Type B pancreatic cell (in vitro differentiated cells): Measurements from ENCODE around the gene TOR1B. TPM values are rescaled to one million over a fixed set of nuclear protein-coding genes. Genes with fewer than 3 reads are reported as not detected.

ENCODE experiments used
- DNase-seq: peaks from one replicate; pipeline ENCODE4 v3.0.0; 2021; ENCODE audit warnings: mixed read lengths; ENCODE audit not compliant: unreplicated experiment; ENCODE audit errors: extremely low spot score
- H3K27ac Mint-ChIP-seq: 2 replicates; pipeline ENCODE4 v1.8.0; 2021; ENCODE audit warnings: mild to moderate bottlenecking, mixed read lengths
- H3K27me3 Mint-ChIP-seq: 2 replicates; pipeline ENCODE4 v1.8.0; 2021; ENCODE audit warnings: mixed read lengths
- H3K36me3 Mint-ChIP-seq: 2 replicates; pipeline ENCODE4 v1.8.0; 2021; ENCODE audit warnings: mixed read lengths
- H3K4me1 Mint-ChIP-seq: one replicate; pipeline ENCODE4 v1.8.0; 2021; ENCODE audit warnings: mixed read lengths; ENCODE audit not compliant: unreplicated experiment
- H3K4me3 Mint-ChIP-seq: 2 replicates; pipeline ENCODE4 v1.8.0; 2021; ENCODE audit warnings: mild to moderate bottlenecking, mixed read lengths
- H3K9me3 Mint-ChIP-seq: 2 replicates; pipeline ENCODE4 v1.8.0; 2021; ENCODE audit warnings: mixed read lengths
- total RNA-seq: library from RNA; stranded (reverse); gene quantifications from 2 replicates; pipeline ENCODE4 v1.2.1, GENCODE V29; 2021; ENCODE audit warnings: low replicate concordance
- TF ChIP-seq, protein P1 (sequence below): fragments of 200-600 bp; sonication (generic); conservative IDR thresholded peaks from 2 replicates; pipeline ENCODE4 v1.5.0; 2021; ENCODE audit warnings: antibody characterized with exemption, mild to moderate bottlenecking

Gene TOR1B
- total RNA-seq, 1 donor from 2014 or later, result 23.5 TPM

- Mint-ChIP-seq H3K36me3 (peaks cover 3% of the 10 kb centered on the region), H3K9me3 (no peaks in the 10 kb centered on the region), H3K27me3 (no peaks in the 10 kb centered on the region), H3K4me1 (peaks cover 27% of the 10 kb centered on the region), H3K4me3 (peak overlapping the region; percentile 94), H3K27ac (peak overlapping the region; percentile 91)
- TF ChIP-seq, protein P1, sequence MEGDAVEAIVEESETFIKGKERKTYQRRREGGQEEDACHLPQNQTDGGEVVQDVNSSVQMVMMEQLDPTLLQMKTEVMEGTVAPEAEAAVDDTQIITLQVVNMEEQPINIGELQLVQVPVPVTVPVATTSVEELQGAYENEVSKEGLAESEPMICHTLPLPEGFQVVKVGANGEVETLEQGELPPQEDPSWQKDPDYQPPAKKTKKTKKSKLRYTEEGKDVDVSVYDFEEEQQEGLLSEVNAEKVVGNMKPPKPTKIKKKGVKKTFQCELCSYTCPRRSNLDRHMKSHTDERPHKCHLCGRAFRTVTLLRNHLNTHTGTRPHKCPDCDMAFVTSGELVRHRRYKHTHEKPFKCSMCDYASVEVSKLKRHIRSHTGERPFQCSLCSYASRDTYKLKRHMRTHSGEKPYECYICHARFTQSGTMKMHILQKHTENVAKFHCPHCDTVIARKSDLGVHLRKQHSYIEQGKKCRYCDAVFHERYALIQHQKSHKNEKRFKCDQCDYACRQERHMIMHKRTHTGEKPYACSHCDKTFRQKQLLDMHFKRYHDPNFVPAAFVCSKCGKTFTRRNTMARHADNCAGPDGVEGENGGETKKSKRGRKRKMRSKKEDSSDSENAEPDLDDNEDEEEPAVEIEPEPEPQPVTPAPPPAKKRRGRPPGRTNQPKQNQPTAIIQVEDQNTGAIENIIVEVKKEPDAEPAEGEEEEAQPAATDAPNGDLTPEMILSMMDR, result no peak
- no peak for DNase-seq
Observed at GRCh38 chr9:129835860-129836223, 32.9 kb downstream of the TOR1B start.

- TF ChIP-seq, protein P1, result no peak
- Mint-ChIP-seq H3K36me3 (peaks cover 7% of the 10 kb centered on the region), H3K27me3 (no peaks in the 10 kb centered on the region), H3K27ac (peak overlapping the region; percentile 91), H3K9me3 (no peaks in the 10 kb centered on the region), H3K4me3 (peak overlapping the region; percentile 94), H3K4me1 (peaks cover 32% of the 10 kb centered on the region)
- no peak for DNase-seq
Observed at GRCh38 chr9:129836311-129837007, 33.5 kb downstream of the TOR1B start.

GRCh38 chr9:129838707-129839259 is 35.8 kb downstream of the TOR1B start:
- peak overlapping the region; percentile 61 for H3K4me3 Mint-ChIP-seq
- TF ChIP-seq, protein P1, result no peak
- H3K27me3 Mint-ChIP-seq, result no peaks in the 10 kb centered on the region
- H3K4me1 Mint-ChIP-seq, result peaks cover 34% of the 10 kb centered on the region
- H3K27ac Mint-ChIP-seq, result peak overlapping the region; percentile 60
- no peak for DNase-seq
- no peaks in the 10 kb centered on the region for H3K9me3 Mint-ChIP-seq
- peaks cover 4% of the 10 kb centered on the region for H3K36me3 Mint-ChIP-seq

- Mint-ChIP-seq H3K9me3 (no peaks in the 10 kb centered on the region), H3K27me3 (no peaks in the 10 kb centered on the region), H3K36me3 (peaks cover 4% of the 10 kb centered on the region), H3K4me3 (no peak overlapping the region), H3K27ac (peak overlapping the region; percentile 60), H3K4me1 (peaks cover 28% of the 10 kb centered on the region)
- TF ChIP-seq, protein P1, result no peak
- no peak for DNase-seq
Observed at GRCh38 chr9:129839324-129840023, 36.5 kb downstream of the TOR1B start.

DNA sequence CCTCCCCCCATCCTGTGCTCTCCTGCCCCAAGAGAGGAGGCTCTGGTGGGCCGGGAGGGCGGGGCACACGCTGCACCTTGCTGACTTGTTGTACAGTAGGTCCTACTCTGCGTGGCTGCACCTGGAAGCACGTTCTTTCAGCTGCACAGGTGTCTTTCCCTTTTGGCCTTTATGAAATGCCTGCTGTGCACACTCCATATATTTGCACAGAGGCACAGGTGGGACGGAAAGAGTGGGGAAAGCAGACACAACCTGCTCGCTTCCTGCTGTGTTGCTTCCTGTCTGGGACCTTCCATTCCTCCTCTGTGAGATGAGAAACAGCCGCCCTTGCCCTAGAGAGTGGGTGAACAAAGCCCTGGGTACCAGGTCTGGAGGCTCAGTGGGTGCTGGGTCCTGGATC is 37.0 kb downstream of the TOR1B start:
- H3K27me3 Mint-ChIP-seq, result no peaks in the 10 kb centered on the region
- TF ChIP-seq, protein P1, result no peak
- no peak for DNase-seq
- peaks cover 28% of the 10 kb centered on the region for H3K4me1 Mint-ChIP-seq
- H3K36me3 Mint-ChIP-seq, result peaks cover 4% of the 10 kb centered on the region
- H3K9me3 Mint-ChIP-seq, result no peaks in the 10 kb centered on the region
- no peak overlapping the region for H3K27ac Mint-ChIP-seq
- H3K4me3 Mint-ChIP-seq, result no peak overlapping the region
